NAMALWA (cell line): ENCODE results near the gene RAB20.
"Not testable (repeated sequence)": the region's sequence is repeated elsewhere in the genome, so short reads cannot be mapped to it uniquely, and the experiment has no call there.

ENCODE experiments used
- DNase-seq: peaks from one replicate; pipeline ENCODE4 v3.0.0-alpha.2; 2015; ENCODE audit warnings: low spot score

RAB20 gene

DNA sequence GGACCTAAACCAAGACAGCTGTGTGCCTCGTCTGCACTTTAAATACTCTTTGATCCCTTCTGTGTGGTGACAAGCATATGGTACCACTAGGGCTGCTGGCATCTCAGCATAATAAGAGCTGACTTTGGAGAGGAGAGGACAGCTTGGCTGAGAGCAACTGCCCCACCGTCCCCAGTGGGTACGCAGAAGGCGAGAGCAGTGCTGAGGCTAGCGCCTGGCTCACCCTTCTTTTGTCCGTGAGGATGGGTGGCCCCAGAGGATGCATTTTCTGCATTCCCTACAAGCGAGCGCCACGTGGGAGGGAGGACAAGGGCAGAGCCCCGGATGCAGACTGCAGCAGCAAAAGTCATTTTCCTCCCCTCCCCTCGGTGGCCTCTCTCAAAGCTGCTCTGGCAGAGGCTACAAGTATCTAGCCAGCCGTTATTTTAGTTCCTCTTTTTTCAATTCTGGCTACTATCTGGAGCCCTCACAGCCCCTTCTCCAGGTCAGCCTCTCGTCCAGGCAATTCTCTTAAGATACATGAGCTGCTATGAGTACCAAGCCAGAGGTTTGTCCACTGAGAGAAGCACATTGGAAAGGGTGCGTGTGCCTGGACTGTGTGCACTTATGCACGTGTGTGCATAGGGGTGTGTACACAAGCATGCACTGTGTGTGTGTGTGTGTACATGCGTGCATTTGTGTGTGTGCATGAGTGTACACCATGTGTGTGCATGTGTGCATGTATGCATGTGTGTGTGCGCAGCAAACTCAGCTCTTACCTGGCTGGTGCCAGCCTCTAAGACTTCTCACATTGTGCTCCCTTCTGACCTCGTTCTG is 51.3 kb downstream of the RAB20 start:
- peak; percentile 75 for DNase-seq

DNA sequence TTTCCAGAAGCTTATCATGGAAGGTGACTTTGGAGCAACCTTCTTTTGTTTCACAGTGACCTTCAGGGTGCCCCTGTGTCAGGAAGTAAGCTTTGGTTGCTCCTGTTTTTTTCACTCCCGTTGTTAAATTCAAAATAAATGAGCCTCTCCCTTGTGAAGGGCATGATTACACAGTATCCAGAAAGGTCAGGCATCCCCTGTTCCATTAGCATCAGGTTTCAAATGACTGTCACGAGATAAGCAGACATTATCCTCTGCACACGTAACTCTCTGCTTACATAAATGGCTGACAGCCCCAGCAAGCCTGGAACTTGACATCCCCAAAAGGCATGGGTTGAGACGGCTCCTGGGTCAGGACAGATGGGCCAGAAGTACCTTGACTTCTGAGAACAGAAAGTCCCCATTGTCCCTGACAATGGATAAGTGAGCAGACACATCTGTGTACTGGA is 52.0 kb downstream of the RAB20 start:
- DNase-seq: no peak

DNA sequence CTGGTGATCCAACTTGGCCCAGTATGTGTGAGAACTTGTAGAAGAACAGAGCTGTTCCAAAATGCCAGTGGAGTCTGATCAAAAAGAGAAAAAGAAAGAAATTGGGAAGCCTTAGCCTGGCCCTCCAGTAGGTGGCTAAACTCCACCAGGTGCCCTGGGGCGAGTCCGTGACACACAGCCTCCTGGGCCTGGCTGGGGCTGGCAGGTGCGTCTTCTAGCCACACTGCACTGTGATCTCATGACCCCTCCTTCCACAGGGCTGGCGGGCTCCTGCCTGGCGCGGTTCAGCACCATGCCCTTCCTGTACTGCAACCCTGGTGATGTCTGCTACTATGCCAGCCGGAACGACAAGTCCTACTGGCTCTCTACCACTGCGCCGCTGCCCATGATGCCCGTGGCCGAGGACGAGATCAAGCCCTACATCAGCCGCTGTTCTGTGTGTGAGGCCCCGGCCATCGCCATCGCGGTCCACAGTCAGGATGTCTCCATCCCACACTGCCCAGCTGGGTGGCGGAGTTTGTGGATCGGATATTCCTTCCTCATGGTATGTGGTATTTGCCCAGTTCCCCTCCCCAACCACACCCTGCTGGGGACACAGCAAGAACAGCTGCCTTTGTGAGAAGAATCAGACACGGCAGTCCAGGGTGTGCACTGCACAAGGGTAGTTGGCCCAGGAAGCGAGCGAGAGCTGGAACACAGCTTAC is 53.7 kb downstream of the RAB20 start:
- peak; percentile 43 for DNase-seq

DNA sequence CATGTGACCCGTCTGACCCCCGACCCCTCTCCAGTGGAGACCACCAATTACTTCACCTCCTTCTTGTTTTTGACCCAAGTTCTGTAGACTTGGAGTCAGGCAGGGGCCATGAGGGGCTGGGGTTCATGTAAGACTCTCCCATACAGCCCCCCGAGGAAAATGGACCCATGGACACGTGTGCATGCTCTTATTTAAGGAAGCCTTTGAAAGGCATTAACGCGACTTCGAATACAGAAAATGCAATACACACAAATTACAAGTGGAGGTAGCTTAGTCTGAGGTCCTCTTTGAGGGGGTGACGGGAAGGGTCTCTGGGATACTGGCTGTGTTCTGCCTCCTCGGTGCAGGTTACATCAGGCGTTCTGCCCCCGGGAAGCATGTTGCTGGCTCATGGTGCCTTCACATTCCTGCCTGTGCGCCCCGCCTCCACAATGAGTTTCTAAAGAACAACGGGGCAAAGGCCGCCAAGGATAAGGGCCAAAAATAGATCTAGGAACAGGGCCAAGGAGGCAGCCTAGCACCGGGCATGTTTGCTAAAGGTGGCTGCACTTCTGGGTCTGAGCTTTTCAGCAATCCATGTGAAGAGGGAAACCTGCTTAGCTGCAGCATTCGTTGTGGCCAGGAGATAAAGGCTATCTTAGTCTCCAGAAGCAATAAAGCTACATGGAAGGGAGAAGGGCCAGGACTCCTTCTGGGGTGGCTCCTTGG is 54.5 kb downstream of the RAB20 start:
- no peak for DNase-seq

DNA sequence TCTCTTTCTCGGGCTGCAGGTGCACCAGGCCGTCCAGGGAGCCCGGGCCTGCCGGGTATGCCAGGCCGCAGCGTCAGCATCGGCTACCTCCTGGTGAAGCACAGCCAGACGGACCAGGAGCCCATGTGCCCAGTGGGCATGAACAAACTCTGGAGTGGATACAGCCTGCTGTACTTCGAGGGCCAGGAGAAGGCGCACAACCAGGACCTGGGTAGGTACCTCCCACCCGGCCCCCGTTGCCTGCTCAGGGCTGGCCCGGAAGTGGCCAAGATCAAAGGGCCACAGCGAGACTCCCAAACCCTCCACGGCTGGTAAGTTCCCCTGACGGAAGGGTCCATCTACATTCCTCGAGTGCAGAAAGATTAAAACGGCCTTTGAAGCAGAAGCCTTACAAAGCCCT is 55.1 kb downstream of the RAB20 start:
- DNase-seq: no peak

DNA sequence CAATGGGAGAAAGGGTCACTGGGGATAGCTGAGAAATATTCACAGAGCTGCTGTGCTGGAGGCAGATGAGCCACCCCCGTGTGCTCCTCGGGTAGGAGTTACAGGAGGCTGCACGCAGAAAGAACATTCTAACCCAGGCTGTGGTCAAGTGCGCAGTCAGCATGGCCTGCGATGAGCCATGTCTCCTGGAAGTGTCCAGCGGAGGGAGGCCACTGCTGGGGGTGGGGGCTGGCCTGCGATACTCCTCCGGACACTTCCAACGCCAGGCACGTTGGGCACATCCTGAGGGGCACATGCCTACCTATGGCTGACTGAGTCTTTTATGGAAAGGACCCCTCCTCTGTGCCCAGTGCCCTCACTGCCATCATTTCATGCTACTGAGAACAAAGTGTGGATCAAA is 55.9 kb downstream of the RAB20 start:
- no peak for DNase-seq

DNA sequence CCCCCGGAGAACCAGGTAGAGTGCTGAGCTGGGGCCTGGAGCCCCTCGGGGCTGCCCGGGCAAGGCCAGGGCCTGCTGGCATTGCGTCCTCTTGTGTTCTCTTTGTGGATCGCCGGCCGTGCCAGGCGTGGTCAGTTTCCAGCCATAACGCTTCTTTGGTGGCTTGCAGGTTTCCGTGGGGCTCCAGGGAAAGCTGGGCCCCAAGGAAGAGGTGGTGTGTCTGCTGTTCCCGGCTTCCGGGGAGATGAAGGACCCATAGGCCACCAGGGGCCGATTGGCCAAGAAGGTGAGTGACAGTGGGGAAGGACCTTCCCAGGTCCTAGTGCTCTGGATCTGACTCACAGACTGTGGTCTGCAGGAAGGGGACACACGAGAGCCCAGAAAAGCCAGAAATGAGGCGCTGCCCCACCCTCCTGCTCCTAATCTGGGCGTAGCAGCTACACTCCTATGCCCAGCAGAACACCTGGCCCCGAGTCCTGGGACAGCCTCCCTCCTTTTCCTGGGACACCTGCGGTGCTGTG is 57.5 kb downstream of the RAB20 start:
- DNase-seq: no peak

DNA sequence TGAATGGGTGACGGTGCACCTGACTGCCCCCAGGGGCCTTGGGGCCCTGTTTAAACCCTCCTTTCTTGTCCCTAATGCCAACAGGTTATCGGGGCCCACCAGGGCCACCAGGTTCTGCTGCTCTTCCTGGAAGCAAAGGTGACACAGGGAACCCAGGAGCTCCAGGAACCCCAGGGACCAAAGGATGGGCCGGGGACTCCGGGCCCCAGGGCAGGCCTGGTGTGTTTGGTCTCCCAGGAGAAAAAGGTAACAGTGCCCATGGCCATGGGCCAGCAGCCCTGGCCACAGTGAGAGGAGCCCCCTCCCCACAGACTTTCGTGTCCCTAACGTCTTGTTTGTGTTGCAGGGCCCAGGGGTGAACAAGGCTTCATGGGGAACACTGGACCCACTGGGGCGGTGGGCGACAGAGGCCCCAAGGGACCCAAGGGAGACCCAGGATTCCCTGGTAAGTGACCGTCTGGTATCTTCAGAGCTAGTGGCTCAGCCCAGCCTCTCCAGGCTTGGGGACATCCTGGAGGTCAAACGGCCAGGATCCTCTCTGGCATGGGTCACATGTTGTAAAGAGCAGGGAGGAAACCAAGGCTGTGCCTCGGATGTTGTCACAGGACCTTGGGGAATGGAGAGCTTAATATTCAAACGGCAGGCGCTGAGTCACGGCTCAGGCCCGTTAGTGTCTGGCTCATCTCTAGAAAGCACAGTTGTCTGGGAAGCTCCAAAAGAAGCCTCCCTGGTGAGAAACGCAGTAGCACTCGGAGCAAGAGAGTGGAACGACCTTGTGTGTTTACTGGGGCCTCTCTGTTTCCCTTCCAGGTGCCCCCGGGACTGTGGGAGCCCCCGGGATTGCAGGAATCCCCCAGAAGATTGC is 58.3 kb downstream of the RAB20 start:
- DNase-seq: no peak

DNA sequence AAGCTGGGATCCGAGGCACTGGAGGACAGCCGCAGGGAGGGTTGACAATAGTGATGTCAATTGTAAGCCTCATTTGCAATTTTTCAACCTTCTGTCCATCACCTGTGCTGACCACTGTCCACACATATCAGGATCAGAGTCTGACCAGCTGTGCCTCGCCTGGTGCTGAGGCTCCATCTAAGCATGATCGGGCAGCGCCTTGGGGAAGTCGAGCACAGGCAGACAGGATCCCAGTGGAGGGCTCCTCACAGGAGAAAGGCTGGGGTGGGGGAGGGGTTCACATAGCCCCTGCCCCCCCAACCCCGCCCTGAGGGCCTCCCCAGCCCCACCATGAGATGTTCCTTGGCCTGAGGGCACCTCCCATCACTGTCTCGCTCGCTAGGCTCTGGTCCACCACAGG is 60.3 kb downstream of the RAB20 start:
- no peak for DNase-seq

DNA sequence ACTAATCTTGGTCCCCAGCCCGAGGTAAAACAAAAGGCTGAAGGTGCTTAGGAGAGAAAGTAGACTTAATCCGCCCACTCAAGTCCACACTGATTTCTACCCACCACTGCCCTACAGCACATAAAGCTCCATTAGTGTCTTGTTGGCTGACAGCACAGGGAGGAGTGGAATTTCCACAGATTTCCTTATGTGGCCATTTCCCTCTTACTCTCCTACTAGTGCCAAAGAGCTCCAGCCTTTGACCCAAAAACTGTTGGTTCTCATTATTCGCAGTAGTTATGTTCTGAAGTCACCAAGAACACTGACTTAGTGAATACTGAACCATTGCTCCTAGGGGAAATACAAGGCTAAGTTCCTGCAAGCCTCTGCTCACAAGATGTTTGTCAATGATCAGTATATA is 61.2 kb downstream of the RAB20 start:
- no peak for DNase-seq

DNA sequence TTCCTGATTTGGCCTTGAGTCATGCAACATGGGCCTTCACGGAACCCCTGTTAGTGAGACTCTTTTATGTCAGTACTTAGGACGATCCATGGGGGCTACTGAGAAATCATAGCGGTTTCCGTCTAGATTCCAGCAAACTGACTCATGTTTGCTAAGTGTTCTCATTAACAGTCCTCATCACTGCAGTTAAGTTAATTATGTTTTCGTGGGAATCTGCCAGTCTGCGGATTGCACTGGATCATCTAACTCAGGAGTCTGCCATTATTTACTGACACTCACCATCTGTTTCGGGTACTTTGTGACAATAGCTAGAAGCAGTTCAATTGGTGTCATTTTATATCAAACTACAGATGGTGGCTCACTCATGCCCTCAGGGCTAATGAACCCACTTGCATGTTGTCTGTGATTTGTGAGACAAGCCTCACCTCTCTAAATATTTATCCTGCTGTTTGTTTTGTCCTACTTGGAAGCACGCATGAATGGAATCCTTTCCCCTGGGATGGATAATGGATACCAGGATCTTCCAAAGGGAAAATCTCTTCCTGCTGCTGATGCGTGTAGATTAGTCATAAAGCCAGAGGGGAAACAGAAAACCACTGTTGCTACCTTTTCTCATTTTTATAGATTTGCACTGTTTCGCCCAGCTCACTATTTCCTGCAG is 61.8 kb downstream of the RAB20 start:
- DNase-seq: no peak

DNA sequence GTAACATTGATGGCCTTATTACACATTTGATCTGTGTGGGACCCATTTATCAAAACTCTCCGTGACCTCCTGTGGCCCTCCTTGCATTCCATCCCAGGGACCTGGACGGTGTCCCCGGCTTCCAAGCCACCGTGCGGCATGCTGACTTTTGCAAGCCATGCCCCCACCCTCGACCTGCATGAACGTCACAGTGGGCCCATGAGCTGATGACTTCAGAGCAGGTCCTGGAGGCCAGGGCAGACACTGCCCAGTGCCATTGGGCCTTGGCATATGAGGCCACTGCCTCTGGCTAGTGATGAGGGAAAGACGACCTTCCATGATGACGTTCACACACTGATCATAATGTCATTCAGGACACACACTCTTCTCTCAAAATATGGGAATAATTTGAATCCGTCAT is 62.8 kb downstream of the RAB20 start:
- DNase-seq: no peak

DNA sequence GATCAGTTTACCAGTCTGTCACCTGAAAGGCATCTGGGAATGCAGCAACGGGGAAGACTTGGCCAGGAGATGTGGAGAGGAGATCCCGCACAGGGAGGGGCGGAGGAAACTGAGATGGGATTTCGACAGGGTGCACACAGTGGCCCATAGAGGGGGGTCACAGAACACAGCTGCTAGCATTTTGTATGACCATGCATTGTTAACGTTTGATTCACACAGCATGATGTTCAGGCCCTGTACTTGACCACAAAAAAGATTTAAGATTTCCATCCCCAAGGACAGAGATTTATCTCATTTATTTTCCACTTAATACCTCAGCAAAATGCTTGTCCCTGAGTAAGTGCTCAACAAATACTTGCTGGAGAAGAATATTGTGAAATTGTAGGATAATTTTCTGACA is 63.2 kb downstream of the RAB20 start:
- DNase-seq: no peak

DNA sequence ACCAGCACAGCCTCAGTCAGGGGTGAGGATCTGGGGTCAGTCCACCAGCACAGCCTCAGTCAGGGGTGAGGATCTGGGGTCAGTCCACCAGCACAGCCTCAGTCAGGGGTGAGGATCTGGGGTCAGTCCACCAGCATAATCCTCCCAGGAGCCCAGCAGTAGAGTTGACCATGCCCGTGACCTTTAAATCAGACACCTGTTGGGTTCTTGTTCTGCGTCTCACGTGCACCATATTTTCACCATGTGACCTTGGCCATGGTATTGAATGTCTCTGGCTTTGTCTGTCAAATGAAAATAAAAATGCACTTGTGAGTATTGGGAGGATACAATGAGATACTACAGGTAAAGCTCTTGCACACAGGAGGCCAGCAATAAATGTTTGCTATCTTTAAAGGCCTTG is 63.6 kb downstream of the RAB20 start:
- DNase-seq: not testable (repeated sequence)

DNA sequence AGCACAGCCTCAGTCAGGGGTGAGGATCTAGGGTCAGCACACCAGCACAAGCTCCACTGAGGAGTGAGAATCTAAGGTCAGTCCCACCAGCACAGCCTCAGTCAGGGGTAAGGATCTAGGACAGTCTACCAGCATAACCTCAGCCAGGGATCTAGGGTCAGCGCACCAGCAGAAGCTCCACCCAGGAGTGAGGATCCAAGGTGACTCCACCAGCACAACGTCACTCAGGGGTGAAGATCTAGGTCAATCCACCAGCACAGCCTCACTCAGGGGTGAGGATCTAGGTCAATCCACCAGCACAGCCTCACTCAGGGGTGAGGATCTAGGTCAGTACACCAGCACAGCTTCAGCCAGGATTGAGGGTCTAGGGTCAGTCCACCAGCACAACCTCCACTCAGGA is 64.5 kb downstream of the RAB20 start:
- DNase-seq: no peak

DNA sequence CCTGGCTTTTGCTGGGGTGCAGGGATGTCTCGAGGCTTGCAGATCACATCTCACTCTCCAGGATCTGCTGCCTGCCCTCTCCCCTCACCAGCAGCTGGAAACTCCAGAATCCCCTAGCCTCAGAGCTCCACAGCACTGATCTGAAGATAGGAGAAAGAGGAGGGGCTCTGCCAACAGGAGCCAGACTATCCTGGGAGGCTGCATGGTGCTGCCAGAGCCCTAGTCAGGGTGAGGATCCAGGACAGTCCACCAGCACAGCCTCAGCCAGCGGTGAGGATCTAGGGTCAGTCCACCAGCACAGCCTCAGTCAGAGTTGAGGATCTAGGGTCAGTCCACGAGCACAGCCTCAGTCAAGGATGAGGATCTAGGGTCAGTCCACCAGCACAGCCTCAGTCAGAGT is 65.2 kb downstream of the RAB20 start:
- DNase-seq: no peak

DNA sequence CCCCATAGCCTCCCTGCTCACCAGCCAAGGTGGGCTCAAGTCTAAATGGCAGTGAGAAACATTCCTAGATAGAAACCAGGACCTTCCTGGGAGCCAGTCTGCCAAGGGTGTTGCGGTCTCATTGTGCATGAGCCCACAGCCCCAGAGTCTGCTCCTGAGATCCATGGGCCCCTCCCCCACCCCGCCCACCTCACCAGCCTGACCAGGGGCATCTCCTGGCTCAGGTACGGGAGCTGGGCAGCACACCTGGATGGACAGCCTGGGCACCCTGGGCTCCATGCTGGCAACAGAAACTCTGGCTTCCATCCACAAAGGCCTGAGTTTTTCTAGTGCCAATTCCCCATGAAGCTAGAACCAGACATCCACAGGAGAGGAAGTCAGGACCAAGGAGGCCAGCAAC is 65.6 kb downstream of the RAB20 start:
- no peak for DNase-seq

DNA sequence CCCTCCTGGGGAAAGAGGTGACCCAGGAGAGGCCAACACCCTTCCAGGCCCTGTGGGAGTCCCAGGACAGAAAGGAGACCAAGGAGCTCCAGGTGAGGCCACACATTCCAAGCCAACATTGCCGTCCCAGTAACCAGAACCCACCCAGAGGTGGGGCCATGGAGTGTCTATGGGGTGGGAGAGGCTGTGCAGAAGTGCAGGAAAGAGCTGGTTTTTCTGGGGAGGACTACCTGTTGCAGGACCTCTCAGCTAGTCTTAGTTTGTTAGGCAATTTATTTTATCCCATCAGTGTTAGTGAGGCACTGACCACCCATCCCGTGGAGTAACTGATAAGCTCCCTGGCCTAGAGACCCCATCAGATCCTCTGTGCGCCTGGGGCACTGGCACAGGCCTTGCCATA is 66.1 kb downstream of the RAB20 start:
- no peak for DNase-seq

DNA sequence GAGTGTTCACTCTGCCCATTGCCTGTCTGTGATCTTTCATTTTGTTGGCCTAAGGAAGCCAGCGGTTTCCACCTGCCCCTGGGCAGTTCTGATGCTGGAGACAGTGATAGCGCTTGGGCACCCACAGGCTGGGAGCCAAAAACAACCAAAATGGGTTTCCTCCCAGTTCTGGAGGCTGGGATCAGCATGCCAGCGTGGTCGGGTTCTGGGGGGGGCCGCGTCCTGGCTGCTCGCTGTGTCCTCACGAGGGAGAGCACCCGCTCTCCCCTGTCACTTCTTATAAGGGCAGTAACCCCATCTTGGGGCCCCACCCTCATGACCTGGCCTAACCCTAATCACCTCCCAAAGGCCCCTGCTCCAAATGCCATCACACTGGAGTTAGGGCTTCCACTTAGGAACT is 67.9 kb downstream of the RAB20 start:
- DNase-seq: no peak

DNA sequence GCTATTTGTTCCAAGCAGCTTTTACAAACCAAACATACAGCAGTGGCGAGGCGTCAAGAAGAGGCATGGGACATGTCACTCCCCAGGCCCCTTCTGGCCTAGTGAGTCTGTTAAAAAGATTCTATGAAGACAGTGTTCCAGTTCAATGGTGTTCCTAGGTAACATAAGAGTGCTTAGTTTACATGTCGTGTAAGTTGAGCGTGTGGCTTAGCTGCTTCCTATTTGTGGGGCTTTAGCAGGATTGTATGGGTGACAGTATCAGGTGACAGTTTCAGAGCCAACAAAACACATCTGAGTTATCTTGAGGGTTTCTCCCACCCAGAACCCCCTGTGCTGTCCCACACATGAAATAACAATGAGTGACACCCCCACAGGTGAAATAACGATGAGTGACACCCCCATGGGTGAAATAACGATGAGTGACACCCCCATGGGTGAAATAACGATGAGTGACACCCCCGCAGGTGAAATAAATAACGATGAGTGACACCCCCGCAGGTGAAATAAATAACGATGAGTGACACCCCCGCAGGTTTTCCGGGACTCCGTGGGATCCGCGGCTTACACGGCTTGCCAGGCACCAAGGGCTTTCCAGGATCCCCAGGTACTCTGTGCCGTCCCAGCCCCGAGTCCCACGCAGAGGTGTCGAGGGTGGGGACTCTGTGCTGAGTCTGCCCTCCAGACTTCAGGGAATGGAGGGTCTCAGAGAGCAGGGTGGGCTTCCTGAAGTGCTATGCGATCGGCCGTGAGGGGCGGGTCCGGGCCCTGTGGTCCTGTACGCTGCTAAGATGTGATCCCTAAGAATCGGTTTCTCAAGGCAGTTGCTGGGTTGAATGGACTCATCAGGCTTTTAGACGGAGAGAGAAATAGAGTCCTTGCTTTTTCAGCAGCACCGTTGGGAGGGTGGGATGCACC is 68.6 kb downstream of the RAB20 start:
- DNase-seq: peak; percentile 67
